Caco-2 (cell line): ENCODE data around the gene TRIB2. TPM values are rescaled to one million over a fixed set of nuclear protein-coding genes. Genes with fewer than 3 reads are reported as not detected.

Experiments used
- BruUV-seq: library from RNA; stranded (reverse); fragments of 400-500 nt; replicated peaks from 2 replicates; lab custom pipeline; 2021; lab: Mats Ljungman, UMichigan
- CTCF ChIA-PET: fragments of 300-600 bp; sonication (Branson Sonifier 250); formaldehyde crosslinking; loops from one replicate; lab custom pipeline; 2022; ENCODE audit warnings: antibody characterized with exemption; lab: Charles Lee
- POLR2A ChIA-PET: fragments of 300-600 bp; sonication (Branson Sonifier 250); formaldehyde crosslinking; loops from one replicate; lab custom pipeline; 2022; ENCODE audit warnings: antibody characterized with exemption; lab: Charles Lee
- DNase-seq, 2 experiments: peaks; one replicate each; pipeline versions ENCODE4 v3.0.0 to v3.0.0-alpha.2; 2020 to 2022
- H3K27me3 ChIP-seq: replicated peaks from 2 replicates; pipeline ENCODE4 v1.6.0; 2011; ENCODE audit warnings: low read length; ENCODE audit not compliant: control insufficient read depth, insufficient read depth
- H3K36me3 ChIP-seq: 2 replicates; pipeline ENCODE4 v1.5.1; 2011; ENCODE audit warnings: low read length; ENCODE audit not compliant: control insufficient read depth, insufficient read depth
- H3K4me1 ChIP-seq: fragments of 250-450 bp; sonication (Bioruptor Pico); 2 replicates; pipeline ENCODE4 v1.5.1; 2020; ENCODE audit warnings: mild to moderate bottlenecking
- H3K4me3 ChIP-seq: 2 replicates; pipeline ENCODE4 v1.5.1; 2011; ENCODE audit warnings: low read depth, mild to moderate bottlenecking, control low read depth, low read length
- H3K9me3 ChIP-seq: fragments of 250-450 bp; sonication (Bioruptor Pico); 2 replicates; pipeline ENCODE4 v1.5.1; 2020; ENCODE audit warnings: mild to moderate bottlenecking, moderate library complexity
- H3K27ac Mint-ChIP-seq: one replicate; pipeline ENCODE4 v1.8.0; 2022; ENCODE audit warnings: mixed read lengths; ENCODE audit not compliant: unreplicated experiment
- H3K27me3 Mint-ChIP-seq: one replicate; pipeline ENCODE4 v1.8.0; 2022; ENCODE audit warnings: mixed read lengths; ENCODE audit not compliant: insufficient read depth, unreplicated experiment
- H3K36me3 Mint-ChIP-seq: one replicate; pipeline ENCODE4 v1.8.0; 2022; ENCODE audit warnings: mild to moderate bottlenecking, mixed read lengths; ENCODE audit not compliant: insufficient read depth, unreplicated experiment
- H3K4me1 Mint-ChIP-seq: one replicate; pipeline ENCODE4 v1.8.0; 2022; ENCODE audit warnings: low read depth, mixed read lengths; ENCODE audit not compliant: unreplicated experiment
- H3K4me3 Mint-ChIP-seq: one replicate; pipeline ENCODE4 v1.8.0; 2022; ENCODE audit warnings: mild to moderate bottlenecking, moderate library complexity, mixed read lengths; ENCODE audit not compliant: unreplicated experiment
- H3K9me3 Mint-ChIP-seq: one replicate; pipeline ENCODE4 v1.8.0; 2022; ENCODE audit warnings: mixed read lengths; ENCODE audit not compliant: unreplicated experiment
- CTCF ChIP-seq, 2 experiments: fragments of 200-600 bp in 1 of 2; IDR thresholded peaks; 1 replicate in 1 of 2; 2 replicates in 1 of 2; pipeline versions ENCODE4 v1.5.1 to v1.8.0; 2011 to 2022; ENCODE audit warnings: antibody characterized with exemption in 1 of 2, control low read depth in 1 of 2, inconsistent platforms in 1 of 2, low read depth in 1 of 2, low read length in 1 of 2, mild to moderate bottlenecking in 1 of 2, moderate library complexity in 1 of 2; ENCODE audit not compliant: insufficient read depth in 1 of 2, severe bottlenecking in 1 of 2, unreplicated experiment in 1 of 2
- intact Hi-C: fragments of 100-400 bp; cut with micrococcal nuclease; formaldehyde crosslinking; loops from one replicate; pipeline ENCODE4 v1.10.0; 2022; ENCODE audit not compliant: unreplicated experiment
- total RNA-seq: library from RNA; stranded (reverse); gene quantifications from 2 replicates; pipeline ENCODE4 v1.2.3, GENCODE V29; 2022

Gene TRIB2
- total RNA-seq, 1 experiment from 2014 or later: 2.9 TPM

DNA sequence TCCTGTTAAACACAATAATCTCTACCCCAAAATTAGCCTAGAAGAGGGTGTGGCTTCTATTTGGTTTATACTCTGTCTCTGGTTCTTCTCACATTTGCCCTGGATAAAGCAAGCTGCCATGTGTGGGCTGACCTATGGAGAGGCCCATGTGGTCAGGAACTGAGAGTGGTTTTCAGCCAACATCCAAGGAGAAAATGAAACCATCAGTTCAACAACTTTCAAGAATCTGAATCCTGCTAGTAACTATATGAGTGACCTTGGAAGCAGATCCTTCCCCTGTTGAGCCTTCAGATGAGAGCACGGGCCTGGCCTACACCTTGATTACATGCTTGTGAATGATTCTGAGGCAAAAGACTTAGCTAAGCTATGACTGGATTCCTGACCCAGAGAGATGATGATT, 11.5 kb upstream of the TRIB2 start:
- BruUV-seq: no TSS peak
- Histone ChIP-seq H3K4me1 (no peaks in the 10 kb centered on the region), H3K4me3 (no peak overlapping the region), H3K9me3 (no peaks in the 10 kb centered on the region), H3K27me3 (no peaks in the 10 kb centered on the region), H3K36me3 (no peaks in the 10 kb centered on the region)
- POLR2A ChIA-PET: no interaction called here
- DNase-seq: no peak
- TF ChIP-seq CTCF (IDR thresholded peaks at IDR 0.05; ENCODE audit: insufficient read depth in 1 of 2, low read depth in 1 of 2, low read length in 1 of 2, severe bottlenecking in 1 of 2, unreplicated experiment in 1 of 2): no peak
- CTCF ChIA-PET: interaction anchor here (0.7 kb wide), 1 partner anchor 272 kb away, joined by 3 read pairs; no protein-coding TSS in a partner anchor
- Mint-ChIP-seq H3K4me3 (no peak overlapping the region), H3K4me1 (no peaks in the 10 kb centered on the region), H3K27me3 (peaks cover 7% of the 10 kb centered on the region), H3K27ac (no peak overlapping the region), H3K9me3 (no peaks in the 10 kb centered on the region), H3K36me3 (no peaks in the 10 kb centered on the region)
- intact Hi-C loops: no loop called here

- TF ChIP-seq CTCF (IDR thresholded peaks at IDR 0.05; ENCODE audit: insufficient read depth in 1 of 2, low read depth in 1 of 2, low read length in 1 of 2, severe bottlenecking in 1 of 2, unreplicated experiment in 1 of 2): no peak
Measured at GRCh38 chr2:12705742-12706141, 11.0 kb upstream of the TRIB2 start.

GRCh38 chr2:12708508-12709206, 8.1 kb upstream of the TRIB2 start:
- H3K36me3 Mint-ChIP-seq: no peaks in the 10 kb centered on the region
- intact Hi-C loops: no loop called here
- CTCF ChIA-PET: interaction anchor here (0.6 kb wide), 1 partner anchor 8 kb away, joined by 3 read pairs; no protein-coding TSS in a partner anchor
- DNase-seq: no peak
- Histone ChIP-seq H3K27me3 (no peaks in the 10 kb centered on the region), H3K4me1 (no peaks in the 10 kb centered on the region), H3K4me3 (no peak overlapping the region), H3K36me3 (no peaks in the 10 kb centered on the region), H3K9me3 (no peaks in the 10 kb centered on the region)
- H3K4me3 Mint-ChIP-seq: no peak overlapping the region
- no peak for TF ChIP-seq CTCF (IDR thresholded peaks at IDR 0.05; ENCODE audit: insufficient read depth in 1 of 2, low read depth in 1 of 2, low read length in 1 of 2, severe bottlenecking in 1 of 2, unreplicated experiment in 1 of 2)
- no peaks in the 10 kb centered on the region for H3K27me3 Mint-ChIP-seq
- no peaks in the 10 kb centered on the region for H3K4me1 Mint-ChIP-seq
- no peak overlapping the region for H3K27ac Mint-ChIP-seq
- no TSS peak for BruUV-seq
- POLR2A ChIA-PET: no interaction called here
- H3K9me3 Mint-ChIP-seq: no peaks in the 10 kb centered on the region

More at GRCh38 chr2:12705742-12706141, 11.0 kb upstream of the TRIB2 start:
- H3K27ac Mint-ChIP-seq: no peak overlapping the region
- intact Hi-C loops: no loop called here
- H3K4me3 Mint-ChIP-seq: no peak overlapping the region
- no peaks in the 10 kb centered on the region for H3K36me3 Mint-ChIP-seq
- CTCF ChIA-PET: interaction anchor here (0.7 kb wide), 1 partner anchor 272 kb away, joined by 3 read pairs; no protein-coding TSS in a partner anchor
- H3K9me3 Mint-ChIP-seq: no peaks in the 10 kb centered on the region
- DNase-seq: no peak
- Histone ChIP-seq H3K4me3 (no peak overlapping the region), H3K27me3 (no peaks in the 10 kb centered on the region), H3K4me1 (no peaks in the 10 kb centered on the region), H3K36me3 (no peaks in the 10 kb centered on the region), H3K9me3 (no peaks in the 10 kb centered on the region)
- BruUV-seq: no TSS peak
- no peaks in the 10 kb centered on the region for H3K4me1 Mint-ChIP-seq
- H3K27me3 Mint-ChIP-seq: peaks cover 7% of the 10 kb centered on the region
- POLR2A ChIA-PET: no interaction called here
